ENCODE results near the gene VSIG10. TPM values are rescaled to one million over a fixed set of nuclear protein-coding genes. Genes with fewer than 3 reads are reported as not detected.

VSIG10 gene
- total RNA-seq, 1 donor from 2014 or later, result 9.8 TPM

DNA sequence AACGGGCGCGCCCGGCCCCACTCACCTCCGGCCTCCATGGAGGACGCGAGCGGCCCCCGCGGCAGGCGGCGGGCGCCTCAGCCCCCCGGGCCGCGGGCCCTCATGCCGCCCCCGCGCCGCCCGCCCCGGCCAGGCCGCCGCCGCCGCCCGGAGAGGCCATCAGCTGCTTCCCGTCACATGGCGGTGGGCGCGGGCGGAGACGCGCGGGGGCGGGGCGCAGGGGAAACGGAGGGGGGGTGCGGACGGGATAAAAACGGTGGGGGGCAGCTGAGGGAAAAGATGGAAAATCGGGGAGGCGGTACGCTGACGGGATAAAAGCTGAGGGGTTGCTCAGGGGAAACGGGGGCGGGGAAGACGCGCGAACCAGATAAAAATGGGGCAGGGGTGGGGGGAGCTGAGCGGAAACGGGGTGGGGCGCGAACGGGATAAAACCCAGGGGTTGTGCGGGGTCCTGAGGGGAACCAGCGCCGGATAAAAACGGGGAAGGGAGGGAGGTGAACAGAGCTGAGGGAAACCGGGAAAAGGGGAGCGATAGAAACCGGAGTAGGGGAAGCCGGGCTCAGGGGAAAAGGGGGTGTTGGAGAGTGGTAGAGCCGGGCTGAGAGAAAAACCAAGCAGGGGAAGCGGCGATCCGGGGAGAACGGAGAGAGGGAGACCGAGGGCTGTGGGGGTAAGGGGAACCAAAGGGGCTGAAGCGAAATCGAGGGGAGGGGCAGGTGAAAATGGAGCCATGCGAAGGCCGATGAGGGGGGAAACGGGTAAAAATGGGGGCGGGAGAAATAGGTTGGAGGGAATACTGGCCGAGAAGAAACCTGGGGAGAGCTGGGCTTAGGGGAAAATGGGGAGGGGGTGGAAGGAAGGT is 42.6 kb downstream of the VSIG10 start, which contains the start of gene WSB2:
WSB2 (minus strand) TSS at position 169 of the 862 bp plus-strand sequence; CDS start at position 38, 131 bp downstream.
- intact Hi-C loops (cut with micrococcal nuclease), result loop anchor here (2.0 to 5.0 kb wide), 3 partner anchors 41 to 296 kb away; partner anchors contain the start of genes PEBP1 and VSIG10

DNA sequence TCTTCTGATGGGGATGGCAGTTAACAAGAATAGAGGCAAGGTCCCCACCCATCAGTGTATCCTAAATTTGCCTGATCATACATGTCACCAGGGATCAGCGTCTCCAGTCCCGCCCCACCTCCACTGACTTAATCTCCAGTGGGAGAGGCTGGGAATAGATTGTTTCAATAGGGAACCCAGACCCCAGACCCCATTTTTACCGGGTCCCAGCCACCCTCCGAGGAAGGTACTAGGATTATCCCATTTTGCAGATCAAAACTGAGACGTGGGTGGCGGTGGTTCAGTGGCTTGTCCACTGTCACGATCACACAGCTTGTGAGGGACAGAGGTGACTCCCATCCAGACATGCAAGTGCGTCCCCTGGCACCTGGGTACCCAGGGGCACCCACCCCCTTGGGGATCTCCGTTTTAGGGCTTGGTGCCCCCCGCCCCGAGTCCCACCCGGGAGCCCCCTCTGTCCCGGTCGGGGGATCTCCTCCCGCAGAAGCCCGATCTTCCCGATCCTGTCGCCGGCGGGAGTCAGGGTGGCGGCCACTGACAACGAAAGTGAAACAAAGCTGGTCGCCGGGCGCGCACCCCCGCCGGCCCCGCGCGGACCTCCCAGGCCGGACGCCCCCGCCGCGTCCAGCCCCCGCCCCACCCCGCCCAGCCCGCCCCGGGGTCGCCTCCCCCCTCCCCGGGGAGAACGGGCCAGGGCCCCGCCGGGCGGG is 43.4 kb downstream of the VSIG10 start:
- intact Hi-C loops (cut with micrococcal nuclease), result loop anchor here (1.0 to 5.0 kb wide), 4 partner anchors 42 to 297 kb away; partner anchors contain the start of genes PEBP1, RFC5 and VSIG10

DNA sequence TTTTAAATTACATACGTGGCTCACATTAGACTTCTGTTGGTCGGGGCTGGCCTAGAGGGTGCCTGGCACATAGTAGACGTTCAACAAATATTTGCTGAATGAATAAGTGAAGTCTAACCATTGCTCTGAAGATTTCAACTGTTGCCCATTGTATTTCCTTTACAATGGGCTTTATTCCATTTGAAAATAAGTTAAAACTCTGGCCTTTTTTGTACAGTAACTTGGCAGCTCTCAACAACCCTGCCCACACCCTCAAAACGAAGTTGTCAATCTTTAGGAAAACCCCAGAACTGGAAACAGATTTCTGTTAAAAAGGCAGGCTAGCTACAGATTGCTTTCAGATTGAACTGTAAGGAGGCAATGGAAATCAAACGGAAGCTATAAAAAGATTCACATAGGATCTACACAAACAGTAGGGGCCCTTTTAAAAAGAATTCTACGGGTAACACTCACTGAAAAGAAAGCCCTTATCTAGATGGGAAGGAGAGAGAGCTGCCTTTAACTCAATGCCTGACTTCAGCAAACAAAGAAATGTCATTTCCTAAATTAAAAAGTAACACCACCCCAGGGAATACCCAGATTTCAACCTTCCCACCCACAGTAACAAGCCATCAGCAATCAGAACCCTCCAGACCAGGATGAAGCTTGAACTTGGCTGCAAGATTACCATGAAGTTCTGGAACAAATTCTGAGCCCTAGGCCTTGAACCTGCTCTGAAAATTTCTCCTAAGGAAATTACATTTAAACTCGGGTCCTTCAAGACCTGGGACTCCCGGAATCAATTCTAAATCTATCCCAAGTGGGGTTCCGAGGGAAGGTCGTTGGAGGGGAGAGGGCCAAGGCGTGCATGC is 44.2 kb downstream of the VSIG10 start:
- intact Hi-C loops (cut with micrococcal nuclease), result loop anchor here (1.0 to 5.0 kb wide), 4 partner anchors 43 to 298 kb away; partner anchors contain the start of genes PEBP1, RFC5 and VSIG10

DNA sequence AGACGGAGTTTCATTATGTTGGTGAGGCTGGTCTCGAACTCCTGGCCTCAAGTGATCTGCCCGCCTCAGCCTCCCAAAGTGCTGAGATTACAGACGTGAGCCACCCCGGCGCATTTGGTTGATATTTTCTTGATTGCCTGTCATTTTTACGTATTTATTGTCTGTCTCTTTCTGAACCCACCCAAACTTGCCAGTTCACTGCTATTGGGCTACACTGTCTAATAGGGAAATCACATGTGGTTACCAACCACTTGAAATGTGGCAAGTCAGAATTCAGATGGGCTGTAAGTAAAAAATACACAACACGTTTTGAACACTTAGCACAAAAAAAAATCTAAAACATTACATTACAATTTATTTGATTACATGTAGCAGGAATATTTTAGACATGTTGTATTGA is 44.9 kb downstream of the VSIG10 start:
- intact Hi-C loops (cut with micrococcal nuclease), result no loop called here

DNA sequence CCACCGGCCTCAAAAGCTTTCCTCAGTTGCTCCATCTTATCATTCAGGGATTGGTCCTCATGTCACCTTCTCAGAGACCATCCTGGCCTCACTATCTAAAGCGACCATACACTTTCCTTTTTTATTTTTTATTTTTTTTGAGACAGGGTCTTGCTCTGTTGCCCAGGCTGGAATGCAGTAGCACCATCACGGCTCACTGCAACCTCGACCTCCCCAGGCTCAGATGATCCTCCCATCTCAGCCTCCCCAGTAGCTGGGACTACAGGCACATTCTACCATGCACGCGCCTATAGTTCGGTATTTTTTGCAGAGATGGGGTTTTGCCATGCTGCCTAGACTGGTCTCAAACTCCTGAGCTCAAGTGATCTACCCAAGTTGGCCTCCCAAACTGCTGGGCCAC is 45.6 kb downstream of the VSIG10 start:
- intact Hi-C loops (cut with micrococcal nuclease), result no loop called here

DNA sequence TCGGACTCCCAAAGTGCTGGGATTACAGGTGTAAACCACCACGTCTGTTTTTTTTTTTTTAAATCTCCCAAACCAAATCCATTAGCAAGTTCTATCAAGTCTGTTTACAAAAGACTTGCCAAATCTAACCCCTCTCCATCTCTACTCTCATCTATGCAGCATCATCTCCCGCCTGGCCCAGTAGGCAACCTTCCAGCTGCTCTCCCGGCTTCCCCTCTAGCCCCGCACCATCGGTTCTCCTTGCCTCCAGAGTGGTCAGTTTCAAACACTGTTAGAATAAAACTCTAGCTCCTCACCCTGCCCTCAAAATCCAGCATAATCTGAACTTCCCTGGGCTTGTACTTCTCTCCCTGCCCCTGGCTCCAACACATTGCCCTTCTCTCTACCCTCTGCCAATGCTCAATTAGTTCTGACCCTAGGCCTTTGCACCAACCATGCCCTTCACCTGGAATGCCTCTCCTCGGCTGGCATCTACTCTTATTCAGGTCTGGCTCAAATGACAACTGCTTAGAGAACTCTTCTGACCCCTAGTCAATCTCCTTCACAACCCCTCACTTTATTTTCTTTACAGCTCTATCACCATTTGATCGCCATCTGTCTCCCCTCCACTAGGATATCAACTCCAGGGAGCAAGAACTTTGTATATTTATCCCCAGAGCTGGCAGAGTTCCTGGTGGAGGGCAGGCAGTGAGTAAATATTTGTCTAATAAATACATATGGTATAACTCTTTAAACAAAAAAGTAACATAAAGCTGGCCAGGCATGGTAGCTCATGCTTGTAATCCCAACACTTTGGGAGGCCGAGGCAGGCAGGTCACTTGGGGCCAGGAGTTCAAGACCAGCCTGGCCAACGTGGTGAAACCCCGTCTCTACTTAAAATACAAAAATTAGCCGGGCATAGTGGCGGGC is 47.7 kb downstream of the VSIG10 start:
- intact Hi-C loops (cut with micrococcal nuclease), result loop anchor here (2.0 kb wide), 1 partner anchor 181 kb away; no protein-coding TSS in a partner anchor

DNA sequence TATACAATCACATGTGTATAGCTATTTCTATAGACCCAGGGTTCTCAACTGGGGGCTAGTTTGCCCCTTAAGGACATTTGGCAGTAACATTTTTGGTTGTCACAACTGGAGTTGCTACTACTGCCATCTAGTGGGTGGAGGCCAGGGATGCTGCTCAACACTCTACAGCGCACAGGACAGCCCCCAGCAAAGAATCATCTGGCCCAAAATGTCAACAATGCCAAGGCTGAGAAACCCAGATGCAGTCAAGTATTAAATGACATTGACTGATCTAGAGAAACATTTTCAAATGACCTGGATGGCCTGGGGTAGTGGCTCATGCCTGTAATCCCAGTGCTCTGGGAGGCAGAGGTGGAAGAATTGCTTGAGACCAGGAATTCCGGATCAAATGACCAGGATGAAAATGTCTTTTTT is 48.7 kb downstream of the VSIG10 start:
- intact Hi-C loops (cut with micrococcal nuclease), result no loop called here

DNA sequence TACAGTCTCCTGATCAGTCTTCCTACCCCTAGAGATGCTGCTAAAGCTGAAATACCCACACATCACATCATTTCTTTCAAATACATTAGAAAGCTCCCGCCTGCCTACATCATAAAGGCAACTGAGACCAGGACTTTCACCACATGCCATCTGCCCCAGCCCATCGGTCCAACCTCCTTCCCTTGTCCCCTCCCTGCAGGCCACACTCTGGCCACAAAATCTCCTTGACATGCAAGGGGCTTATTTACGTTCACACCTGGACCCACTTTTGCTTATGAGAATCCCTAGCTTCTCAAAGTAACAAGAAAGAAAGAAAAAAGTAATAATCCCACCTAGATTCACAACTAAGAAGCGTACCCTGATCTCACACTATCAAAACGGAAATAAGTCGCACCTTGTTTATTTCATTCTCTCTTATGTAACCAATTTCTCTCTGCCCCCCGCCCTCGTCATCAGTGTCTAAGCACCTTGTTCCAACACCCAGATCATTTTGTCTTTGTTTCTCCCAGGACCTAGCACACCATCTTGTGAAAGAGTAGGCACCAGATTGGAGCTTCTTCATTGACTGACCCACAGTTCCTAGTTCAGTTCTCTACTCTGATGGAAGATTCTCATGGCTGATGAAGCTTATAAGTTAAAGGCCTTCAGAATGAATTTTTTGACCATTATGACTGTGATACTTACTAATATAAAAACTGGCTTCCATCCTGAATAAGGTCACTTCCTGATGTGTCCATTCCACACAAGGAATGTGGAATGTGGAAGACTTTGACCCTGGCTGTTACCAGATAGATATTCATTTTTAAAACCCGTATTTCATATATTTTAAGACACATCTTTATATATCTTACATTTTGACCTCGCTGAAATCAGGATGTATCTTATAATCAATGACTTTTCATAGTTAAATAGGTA is 50.5 kb downstream of the VSIG10 start:
- intact Hi-C loops (cut with micrococcal nuclease), result no loop called here

DNA sequence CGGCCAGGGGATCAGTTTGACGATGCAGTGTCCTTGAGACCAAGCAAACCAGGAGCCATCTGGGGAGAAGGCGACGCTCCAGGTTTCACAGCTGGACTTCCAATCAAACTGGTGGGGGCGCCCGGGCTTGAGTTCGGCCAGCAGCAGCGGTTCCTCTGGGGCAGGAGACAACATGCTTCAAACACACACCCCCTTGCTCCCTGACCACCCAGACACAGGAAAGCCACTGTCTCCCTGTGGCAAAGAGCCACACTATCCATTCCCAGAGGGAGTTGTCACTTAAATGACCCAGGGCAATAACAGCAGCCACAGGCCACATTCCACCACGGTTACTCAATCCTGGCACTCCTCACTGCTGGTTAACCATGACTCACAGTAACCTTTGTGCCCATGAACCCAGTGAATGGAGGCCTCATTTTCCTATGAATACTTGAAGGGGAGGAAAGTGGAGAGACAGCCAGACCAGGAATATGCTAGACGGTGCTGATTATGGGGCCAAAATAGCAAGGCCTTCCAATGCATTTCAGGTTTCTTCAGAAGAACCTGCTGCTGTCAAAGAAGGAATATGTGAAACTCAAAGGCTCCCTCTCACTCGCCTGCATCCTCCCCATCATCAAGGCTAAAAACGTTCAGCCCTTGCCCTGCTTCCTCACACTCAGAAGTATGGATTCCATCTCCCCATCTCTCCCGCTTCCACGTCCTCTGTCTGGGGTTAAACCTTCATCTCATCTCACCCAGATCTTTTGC is 51.3 kb downstream of the VSIG10 start:
- intact Hi-C loops (cut with micrococcal nuclease), result no loop called here

DNA sequence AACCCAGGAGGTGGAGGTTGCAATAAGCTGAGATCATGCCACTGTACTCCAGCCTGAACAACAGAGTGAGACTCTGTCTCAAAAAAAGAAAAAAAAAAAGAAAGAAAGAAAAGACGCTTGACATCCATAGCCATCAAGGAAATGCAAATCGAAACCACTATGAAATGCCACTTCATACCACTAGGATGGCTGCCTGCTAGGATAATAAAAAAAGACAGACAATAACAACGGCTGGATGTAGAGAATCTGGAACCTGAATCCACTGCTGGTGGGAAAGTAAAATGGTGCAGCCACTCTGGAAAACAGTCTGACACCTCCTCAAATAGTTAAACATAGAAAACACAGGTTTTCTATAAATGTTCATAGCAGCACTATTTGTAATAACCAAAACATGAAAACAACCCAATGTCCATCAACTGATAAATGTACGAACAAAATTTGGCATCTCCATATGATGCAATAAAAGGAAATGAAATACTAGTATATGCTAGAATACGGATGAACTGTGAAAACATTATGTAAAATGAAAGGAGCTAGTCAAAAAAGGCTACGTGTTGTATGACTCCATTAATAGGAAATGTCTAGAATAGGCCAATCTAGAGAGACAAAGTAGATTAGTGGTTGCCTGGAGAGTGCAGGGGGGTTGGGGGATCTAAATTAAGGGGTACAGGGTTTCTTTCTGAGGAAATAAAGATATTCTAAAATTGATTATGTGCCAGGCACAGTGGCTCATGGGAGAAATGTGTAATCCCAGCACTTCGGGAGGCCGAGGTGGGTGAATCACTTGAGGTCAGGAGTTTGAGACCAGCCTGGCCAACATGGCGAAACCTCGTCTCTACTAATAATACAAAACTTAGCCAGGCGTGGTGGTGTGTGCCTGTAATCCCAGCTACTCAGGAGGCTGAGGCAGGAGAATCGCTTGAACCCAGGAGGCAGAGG is 52.6 kb downstream of the VSIG10 start:
- intact Hi-C loops (cut with micrococcal nuclease), result no loop called here

DNA sequence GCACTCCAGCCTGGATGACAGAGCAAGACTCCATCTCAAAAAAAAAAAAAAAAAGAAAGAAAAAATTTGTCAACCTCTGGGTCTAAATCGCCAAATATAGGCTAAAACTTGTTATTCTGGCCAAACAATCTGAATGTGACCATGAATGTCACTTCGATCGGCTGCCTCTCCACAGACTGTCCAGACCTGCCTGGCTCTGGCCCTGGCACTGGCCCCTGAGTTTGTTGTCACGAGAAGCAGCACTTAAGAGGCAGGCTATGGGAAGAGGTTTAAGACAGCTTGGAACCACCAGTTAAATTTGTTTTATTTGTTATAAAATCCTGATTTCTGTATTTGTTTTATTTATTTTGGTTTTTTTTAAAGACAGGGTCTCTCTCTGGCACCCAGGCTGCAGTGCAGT is 57.4 kb downstream of the VSIG10 start:
- intact Hi-C loops (cut with micrococcal nuclease), result no loop called here

DNA sequence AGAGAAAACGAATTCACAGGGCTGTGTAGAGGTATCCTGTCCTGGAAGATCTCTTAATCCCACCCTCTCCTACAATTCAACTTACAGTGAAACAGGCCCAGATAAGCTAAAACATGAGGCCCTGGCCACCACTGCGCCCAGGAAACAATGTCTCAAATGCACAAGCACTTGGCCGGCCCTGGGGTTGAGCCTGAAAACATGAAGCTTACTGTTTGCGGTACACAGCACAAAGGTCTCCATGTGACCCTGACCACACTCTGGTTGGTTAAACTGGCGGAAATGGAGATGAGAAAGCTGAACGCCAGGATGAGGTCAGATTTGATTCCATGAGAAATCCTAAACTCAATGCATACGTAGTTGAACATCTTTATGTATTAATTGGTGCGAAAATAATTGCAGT is 59.2 kb downstream of the VSIG10 start:
- intact Hi-C loops (cut with micrococcal nuclease), result no loop called here

DNA sequence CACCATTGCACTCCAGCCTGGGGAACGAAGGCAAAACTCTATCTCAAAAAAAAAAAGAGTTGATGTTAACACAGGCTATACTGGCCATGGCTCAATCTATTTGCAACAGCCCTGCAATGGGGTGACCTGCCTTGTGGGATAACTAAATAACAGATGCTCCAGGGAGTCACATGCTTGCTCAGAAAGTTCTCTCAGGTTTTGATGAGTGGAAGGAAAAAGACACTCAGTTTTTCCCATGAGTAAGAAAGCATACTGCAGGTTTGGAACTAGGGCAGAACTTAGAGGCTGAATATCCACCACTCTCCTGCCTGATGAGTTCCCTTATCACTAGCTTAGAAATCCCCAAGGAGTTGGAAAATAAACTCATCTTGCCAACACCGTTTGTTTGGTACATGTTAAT is 59.7 kb downstream of the VSIG10 start:
- intact Hi-C loops (cut with micrococcal nuclease), result no loop called here

DNA sequence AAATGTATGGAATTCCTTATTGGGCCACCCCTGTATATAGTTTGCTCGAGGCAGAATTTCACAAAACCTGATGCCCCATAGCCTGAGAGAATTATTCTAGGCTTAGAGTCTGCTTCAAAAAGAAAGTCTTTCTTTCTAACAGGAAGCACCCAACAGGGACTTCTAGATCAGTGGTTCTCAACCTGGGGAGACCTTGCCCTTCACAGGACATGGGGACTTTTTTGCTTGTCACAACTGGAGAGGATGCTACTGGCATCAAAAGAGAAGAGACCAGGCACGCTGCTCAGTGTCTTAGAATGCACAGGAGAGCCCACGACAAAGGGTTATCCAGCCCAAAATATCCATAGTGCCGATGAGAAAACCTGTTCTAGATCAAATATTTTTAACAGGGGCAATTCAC is 61.7 kb downstream of the VSIG10 start:
- intact Hi-C loops (cut with micrococcal nuclease), result no loop called here

DNA sequence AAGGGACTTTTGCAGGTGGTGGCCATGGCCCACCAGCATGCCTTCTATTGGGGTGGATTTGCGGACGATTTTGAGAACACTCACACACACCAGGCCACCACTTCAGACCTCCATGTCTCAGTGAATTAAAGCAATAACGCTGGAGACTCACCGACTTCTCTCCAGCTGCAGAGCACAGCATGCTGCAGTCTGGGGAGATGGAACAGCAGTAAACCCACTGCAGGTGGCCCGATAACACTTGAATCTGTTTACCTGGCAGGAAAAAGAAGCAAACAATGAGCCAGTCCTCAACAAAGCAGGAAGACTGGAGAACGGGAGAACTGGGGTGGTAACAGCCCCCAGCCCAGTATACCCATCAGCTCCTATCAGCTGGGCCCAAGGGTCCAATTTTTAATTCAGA is 65.7 kb downstream of the VSIG10 start:
- intact Hi-C loops (cut with micrococcal nuclease), result no loop called here

DNA sequence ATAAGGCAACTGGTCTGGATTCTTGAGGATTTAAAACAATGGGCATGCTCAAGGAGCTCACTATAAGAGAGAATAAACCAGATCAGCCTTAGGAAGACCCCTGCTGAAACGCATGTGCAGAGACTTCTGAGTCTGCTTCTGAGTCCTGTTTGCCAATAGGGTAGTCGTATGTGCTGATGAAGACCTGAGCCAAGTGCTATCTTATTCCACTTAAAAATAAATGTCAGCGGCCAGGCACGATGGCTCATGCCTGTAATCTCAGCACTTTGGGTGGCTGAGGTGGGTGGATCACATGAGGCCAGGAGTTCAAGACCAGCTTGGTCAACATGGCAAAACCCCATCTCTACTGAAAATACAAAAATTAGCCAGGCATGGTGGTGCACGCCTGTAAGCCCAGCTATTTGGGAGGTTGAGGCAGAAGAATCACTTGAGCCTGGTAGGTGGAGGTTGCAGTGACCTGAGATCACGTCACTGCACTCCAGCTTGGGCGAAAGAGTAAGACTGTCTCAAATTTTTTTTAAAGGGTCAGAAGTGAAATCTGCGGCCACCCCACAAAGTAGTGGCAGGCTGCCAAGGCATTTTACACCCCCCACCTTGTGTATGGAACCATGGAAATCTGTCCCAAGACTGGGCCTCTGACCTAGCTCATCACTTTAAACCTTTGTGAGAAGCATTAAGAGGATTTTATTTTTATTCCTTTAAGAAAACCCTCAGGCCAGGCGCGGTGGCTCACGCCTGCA is 67.0 kb downstream of the VSIG10 start:
- intact Hi-C loops (cut with micrococcal nuclease), result no loop called here

All from T-helper 2 cell treated with Interferon-gamma antibody and Interleukin-4, amounts not matched to agents 100 ng/mL and 5 ng/mL, for 36 hours (primary cell).